ENCODE data around the gene ZNF98.

Gene ZNF98

DNA sequence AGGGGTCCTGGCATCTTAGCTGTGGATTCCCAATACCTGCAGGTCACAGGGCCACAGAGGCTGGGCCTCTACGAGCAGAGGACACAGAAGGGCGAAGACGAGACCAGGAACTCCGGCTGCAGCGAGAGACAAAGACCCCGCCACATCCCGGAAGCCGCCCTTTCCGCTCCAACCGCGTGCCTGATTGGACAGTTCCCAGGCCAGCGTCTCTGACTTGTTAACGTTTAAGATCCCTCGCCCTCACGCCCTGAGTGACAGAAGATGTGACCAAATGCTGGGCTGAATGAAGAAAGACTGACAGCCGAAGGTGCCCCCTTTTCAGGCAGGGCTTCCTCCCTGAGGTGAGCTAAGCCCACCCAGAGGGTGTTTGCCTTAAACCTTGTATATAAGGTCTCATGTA lies at the start of gene ZNF98:
Gene ZNF98, minus strand, starts transcription at position 136 of the 400 bp plus-strand sequence. Its CDS starts 122 bp downstream, at position 14.
- no peak for DNase-seq

DNA sequence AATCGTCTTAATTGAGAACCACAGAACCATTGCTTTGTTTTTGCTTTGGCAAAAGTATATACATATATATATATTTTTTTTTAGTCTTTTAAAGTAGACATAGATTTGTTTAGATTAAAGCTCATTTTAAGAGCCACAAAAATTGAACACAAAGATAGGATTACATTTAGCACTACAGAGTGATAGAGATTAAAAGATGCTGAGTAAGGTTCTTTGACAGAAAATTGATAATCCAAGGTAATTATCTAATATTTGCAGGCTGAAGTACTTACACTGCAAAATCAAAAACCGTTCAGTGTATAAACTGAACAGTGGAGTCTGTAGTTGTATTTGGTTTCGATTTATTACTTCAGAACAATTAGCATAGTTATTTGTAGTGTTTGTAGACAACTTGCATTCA lies 24.5 kb upstream of the ZNF98 start:
- no peak for DNase-seq

- no peak for DNase-seq
These were observed 15.9 kb upstream of the ZNF98 start for GRCh38 chr19:22438011-22438410.

DNA sequence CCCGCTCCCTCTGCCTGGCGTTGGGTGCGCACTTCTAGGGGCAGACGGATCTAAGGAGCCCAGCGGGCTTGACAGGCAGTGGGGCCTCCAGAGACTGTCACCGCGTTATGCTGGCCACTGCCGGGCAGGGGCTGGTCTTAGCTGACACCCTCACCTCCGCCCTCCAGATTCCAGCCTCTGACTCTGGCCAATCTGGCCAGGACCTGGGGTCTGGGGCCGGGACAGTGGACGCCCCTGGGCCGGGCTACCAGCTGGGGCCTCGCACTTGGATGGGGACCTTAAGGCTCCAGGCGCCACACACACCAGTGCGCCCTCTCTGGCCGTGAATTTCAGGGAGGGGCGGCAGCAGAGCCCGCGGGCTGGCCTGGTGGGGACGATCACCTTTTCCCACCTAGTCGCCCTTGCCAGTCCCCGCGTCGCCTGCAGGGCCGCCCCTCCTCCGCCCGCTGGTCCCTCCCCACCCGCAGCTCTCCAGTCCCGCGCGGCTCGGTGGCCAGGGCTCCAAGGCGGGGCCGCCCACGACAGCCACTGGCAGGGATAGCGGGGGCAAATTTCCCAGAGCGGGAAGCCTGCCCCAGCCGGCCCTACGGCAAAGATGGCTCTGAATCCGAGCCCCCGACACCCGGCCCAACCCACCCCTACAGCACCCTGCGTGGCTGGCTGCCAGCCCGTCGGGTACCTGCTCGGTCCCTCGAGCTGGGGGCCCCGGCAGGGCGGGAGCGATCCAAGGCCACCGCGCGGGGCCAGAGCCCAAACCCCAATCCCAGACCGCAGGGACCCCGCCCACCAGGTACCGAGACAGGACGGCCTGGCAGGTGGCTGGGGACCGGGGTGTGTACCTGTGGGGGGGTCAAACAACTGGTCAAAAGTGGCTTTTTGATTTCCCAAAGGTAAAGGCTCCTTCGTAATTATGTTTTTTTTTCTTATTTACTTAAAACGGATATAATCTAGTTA lies 6.1 kb upstream of the ZNF98 start:
- DNase-seq, result no peak

- no peak for DNase-seq
These were observed 5.4 kb upstream of the ZNF98 start for GRCh38 chr19:22427547-22427946.

- DNase-seq, result no peak
These were observed 4.8 kb upstream of the ZNF98 start for GRCh38 chr19:22426901-22427300.

GRCh38 chr19:22421797-22422196 lies 349 bp downstream of the ZNF98 start:
- no peak for DNase-seq

GRCh38 chr19:22354665-22355064 lies 67.5 kb downstream of the ZNF98 start:
- DNase-seq, result no peak

Measured in CD4-positive, alpha-beta T cell treated with Interferon alpha-2 for 1 hour (primary cell).